HT1080 (cell line): ENCODE measurements around the gene MTG2. TPM values are rescaled to one million over a fixed set of nuclear protein-coding genes. Genes with fewer than 3 reads are reported as not detected.

Experiments used
- DNase-seq: peaks from one replicate; pipeline ENCODE4 v3.0.0-alpha.2; 2015; ENCODE audit warnings: low read depth
- total RNA-seq: library from RNA; depleted of rRNA; stranded (reverse); fragments of >200 nt; shearing (Covaris generic); gene quantifications from 2 replicates; pipeline ENCODE4 v1.2.3, GENCODE V29; 2014

The MTG2 gene
- total RNA-seq, 1 experiment from 2014 or later: 39.1 TPM

- DNase-seq: no peak
These were observed 37.3 kb downstream of the MTG2 start, which contains the start of gene HRH3 for GRCh38 chr20:62219992-62220665. Gene HRH3 (minus strand): TSS chr20:62220278. CDS start chr20:62219970, 308 bp downstream.

- no peak for DNase-seq
These were observed 38.1 kb downstream of the MTG2 start for GRCh38 chr20:62220666-62221568.

GRCh38 chr20:62222266-62222850 is 39.5 kb downstream of the MTG2 start:
- no peak for DNase-seq

- DNase-seq: no peak
These were observed 40.1 kb downstream of the MTG2 start for GRCh38 chr20:62222972-62223371.

- DNase-seq: no peak
These were observed 40.7 kb downstream of the MTG2 start for GRCh38 chr20:62223571-62223970.

- no peak for DNase-seq
These were observed 41.5 kb downstream of the MTG2 start for GRCh38 chr20:62224113-62224855.

GRCh38 chr20:62225026-62225425 is 42.2 kb downstream of the MTG2 start:
- no peak for DNase-seq

GRCh38 chr20:62225820-62226635 is 43.2 kb downstream of the MTG2 start:
- DNase-seq: no peak

- DNase-seq: no peak
These were observed 44.1 kb downstream of the MTG2 start for GRCh38 chr20:62226707-62227590.

- no peak for DNase-seq
These were observed 44.8 kb downstream of the MTG2 start for GRCh38 chr20:62227591-62227976.

GRCh38 chr20:62227977-62228958 is 45.4 kb downstream of the MTG2 start:
- no peak for DNase-seq

GRCh38 chr20:62228982-62229545 is 46.2 kb downstream of the MTG2 start:
- DNase-seq: no peak

GRCh38 chr20:62229667-62230066 is 46.8 kb downstream of the MTG2 start:
- DNase-seq: no peak

GRCh38 chr20:62230276-62230675 is 47.4 kb downstream of the MTG2 start:
- no peak for DNase-seq

- DNase-seq: no peak
These were observed 47.9 kb downstream of the MTG2 start for GRCh38 chr20:62230696-62231095.

GRCh38 chr20:62231292-62231691 is 48.5 kb downstream of the MTG2 start:
- no peak for DNase-seq

- no peak for DNase-seq
These were observed 49.4 kb downstream of the MTG2 start for GRCh38 chr20:62232194-62232593.
